Posterior vena cava (tissue), 2 donors: ENCODE data around the gene APAF1. TPM values are rescaled to one million over a fixed set of nuclear protein-coding genes. Genes with fewer than 3 reads are reported as not detected.
"Not testable (repeated sequence)": the region's sequence is repeated elsewhere in the genome, so short reads cannot be mapped to it uniquely, and the experiment has no call there.

Experiments
- DNase-seq: peaks from one replicate; pipeline ENCODE4 v3.0.0-alpha.2; 2020; ENCODE audit warnings: low spot score
- intact Hi-C, 2 donors: fragments of 100-400 bp; cut with DNase I; formaldehyde crosslinking; loops; one replicate each; pipeline versions ENCODE4 v1.14.1 to v1.14.2; 2022 to 2023
- total RNA-seq, 2 donors: library from RNA; stranded (reverse); fragmentation: NEBNext Ultra II Directional; extraction: Animal tissue kit (Norgen Biotek cat#: 25700); gene quantifications; one replicate each; pipeline ENCODE4 v1.2.1, GENCODE V29; 2021
- donor health status: DM: yes; HTN: yes; CAD: no.
- donor health status: DM: yes; HTN: yes; CAD: no.

Gene APAF1
- total RNA-seq, 2 donors from 2014 or later = 11.5 to 13.0 TPM

- intact Hi-C loops = no loop called here
- no peak for DNase-seq
Measured at GRCh38 chr12:98743362-98743953, 98.4 kb downstream of the APAF1 start.

DNA sequence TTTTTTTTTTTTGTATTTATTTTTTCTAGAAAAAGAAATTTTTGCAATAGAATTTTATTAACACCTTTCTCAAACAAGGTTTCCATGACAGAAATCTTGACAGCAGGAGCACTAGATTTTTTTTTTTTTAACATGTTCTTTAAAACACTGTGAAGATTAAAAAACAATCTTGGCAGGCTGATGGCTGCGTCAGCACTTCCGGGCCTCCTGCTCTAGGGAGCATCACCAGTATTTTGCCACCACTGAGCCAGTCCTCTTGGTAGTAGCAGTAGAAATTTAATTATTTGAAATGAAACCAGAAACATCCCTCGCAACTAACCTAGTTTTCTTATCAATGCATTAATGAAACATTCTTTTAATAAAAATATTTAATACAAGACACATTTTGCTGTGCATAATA lies 99.6 kb downstream of the APAF1 start:
- intact Hi-C loops = loop anchor here in 1 of 2 donors (1.0 kb wide), 1 partner anchor 17 kb away; no protein-coding TSS in a partner anchor
- DNase-seq = no peak

GRCh38 chr12:98745578-98746391 lies 100.7 kb downstream of the APAF1 start:
- DNase-seq = no peak
- intact Hi-C loops = loop anchor here in 1 of 2 donors (1.0 kb wide), 1 partner anchor 16 kb away; no protein-coding TSS in a partner anchor

DNA sequence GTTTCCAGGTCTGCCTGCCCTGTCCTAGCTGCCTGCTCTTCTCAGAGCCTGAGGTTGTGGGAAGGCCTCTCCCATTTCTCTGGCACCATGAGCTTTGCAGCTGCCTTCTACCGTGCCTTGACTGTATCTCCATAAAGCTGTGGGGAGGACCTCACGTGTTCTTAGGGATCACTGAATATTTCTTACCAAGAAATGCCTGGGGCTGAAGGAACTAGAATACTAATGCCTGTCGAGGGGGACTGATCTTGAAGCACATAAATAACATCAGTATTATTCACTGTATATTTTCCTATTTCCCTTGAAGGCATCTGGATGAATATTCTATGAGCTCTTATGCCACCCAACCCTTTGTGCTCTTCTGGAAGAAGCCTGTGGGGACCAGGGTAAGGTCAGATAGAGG lies 103.4 kb downstream of the APAF1 start:
- intact Hi-C loops = no loop called here
- DNase-seq = no peak

DNA sequence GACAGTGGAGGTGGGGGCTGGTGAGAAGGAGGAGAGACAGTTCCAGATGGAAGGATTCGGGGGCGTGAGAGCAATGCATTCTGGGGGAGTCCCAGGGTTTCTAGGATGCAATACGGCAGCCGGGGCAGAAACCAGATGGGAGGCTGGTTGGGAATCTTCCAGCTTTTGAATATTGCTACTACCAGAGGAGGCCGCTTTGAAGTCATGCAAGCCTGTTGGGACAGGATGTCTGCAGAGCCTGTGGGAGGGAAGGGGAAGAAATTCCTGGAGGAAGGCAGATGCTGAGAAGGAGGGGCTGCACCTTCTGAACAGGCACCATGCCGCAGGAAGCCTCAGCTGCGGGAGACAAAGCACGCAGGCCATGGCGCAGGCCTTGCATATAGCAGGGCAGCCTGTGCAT lies 105.4 kb downstream of the APAF1 start:
- intact Hi-C loops = no loop called here
- DNase-seq = no peak

- intact Hi-C loops = no loop called here
Measured at GRCh38 chr12:98751580-98752115, 106.6 kb downstream of the APAF1 start.

DNA sequence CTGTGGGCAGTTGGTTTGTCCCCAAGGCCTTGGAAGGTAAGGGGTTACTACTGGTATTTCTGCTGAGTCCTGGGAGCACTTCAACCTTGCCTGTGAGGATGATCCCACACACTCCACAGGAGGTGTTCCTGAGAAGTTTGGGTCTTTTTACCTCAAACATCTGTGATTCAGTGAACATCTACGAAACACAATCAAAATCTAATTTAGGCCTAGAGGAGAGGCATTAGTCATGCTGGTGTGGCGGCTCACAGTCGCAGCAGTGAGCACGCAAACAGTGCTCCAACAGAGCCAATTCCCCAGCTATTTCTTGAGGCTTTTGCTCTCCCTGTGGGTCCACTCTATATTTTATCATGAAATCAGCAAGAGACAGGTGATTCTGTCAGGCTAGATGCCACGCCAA lies 107.6 kb downstream of the APAF1 start:
- intact Hi-C loops = no loop called here
- no peak for DNase-seq

More at GRCh38 chr12:98751580-98752115, 106.6 kb downstream of the APAF1 start:
- no peak for DNase-seq

GRCh38 chr12:98754095-98754494 lies 109.0 kb downstream of the APAF1 start:
- intact Hi-C loops = no loop called here
- no peak for DNase-seq

DNA sequence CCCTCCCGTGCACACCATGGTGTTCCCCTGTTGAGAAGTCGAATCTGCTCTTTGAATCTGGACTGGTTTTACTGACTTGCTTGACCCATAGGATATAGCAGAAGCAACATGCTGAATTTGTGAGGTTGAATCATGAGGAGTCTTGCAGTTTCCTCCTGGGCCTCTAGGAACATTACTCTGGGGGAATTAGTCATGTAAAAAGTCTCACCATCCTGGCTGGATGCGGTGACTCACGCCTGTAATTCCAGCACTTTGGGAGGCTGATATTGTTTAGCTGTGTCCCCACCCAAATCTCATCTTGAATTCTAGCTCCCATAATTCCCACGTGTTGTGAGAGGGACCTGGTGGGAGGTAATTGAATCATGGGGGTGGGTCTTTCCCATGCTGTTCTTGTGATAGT lies 110.8 kb downstream of the APAF1 start:
- intact Hi-C loops, DNase-seq: not testable (repeated sequence)

- intact Hi-C loops = no loop called here
- no peak for DNase-seq
Measured at GRCh38 chr12:98757455-98757854, 112.4 kb downstream of the APAF1 start.

DNA sequence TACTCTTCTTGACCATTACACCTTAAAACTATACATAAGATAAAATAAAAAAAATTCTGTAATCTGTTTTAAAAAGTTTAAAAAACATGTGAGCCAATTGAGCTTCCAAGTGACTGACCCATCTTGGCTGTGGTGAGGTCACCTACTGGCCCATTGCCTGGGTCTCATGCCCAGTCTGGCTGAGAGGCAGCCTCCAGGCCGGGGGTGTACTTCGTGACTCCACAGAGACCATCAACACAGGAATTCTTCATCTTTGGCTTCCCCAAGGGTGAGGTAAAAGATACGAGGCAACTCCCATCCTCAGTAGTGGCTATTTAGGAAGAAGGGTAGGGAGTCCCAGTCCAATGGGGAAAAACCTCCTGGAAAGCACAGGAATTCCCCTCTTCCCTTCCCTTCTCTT lies 113.2 kb downstream of the APAF1 start:
- DNase-seq = no peak
- intact Hi-C loops = no loop called here

- no peak for DNase-seq
- intact Hi-C loops = no loop called here
Measured at GRCh38 chr12:98763656-98764055, 118.6 kb downstream of the APAF1 start.

DNA sequence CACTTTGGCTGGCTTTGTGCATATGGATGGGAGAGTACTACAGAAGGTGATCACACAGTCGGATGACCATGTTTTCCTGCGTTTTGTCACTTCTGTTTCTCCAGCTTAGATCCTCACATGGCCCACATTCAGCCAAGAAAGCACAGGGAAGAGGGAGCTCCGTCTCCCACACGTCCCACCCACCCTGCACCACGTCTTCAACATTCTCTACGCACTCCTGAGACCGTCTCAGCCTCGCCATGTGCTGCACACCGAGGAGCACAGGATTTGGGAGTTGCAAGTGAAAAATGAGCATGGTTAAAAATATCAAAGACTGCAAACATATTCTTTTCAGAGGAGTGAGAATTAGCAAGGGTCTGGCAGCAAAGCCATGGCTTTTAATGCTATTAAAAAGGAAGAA lies 122.2 kb downstream of the APAF1 start:
- intact Hi-C loops = no loop called here
- no peak for DNase-seq

- DNase-seq = no peak
- intact Hi-C loops = no loop called here
Measured at GRCh38 chr12:98769068-98769467, 124.0 kb downstream of the APAF1 start.

- DNase-seq = no peak
- intact Hi-C loops = no loop called here
Measured at GRCh38 chr12:98770230-98770629, 125.1 kb downstream of the APAF1 start.

- DNase-seq = no peak
- intact Hi-C loops = no loop called here
Measured at GRCh38 chr12:98771811-98772752, 127.0 kb downstream of the APAF1 start.

DNA sequence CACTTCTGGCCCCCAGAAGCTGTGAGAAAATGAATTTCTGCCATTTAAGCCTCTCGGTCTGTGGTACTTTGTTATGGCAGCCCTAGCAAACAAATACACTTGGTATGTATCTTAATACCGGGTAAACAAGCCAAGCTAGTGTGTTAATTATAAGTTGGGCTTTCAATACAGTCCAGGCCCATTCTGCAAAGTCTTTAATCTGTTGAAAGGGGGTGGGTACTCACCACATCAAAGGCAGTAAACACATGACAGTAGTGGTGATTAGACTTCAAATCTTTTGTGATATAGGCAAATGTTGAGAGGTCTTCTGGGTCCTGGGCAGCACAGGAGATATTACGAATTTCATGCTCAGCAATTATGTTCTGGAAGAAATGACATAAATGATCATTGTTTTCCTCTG lies 127.7 kb downstream of the APAF1 start:
- no peak for DNase-seq
- intact Hi-C loops = no loop called here

GRCh38 chr12:98780261-98780660 lies 135.2 kb downstream of the APAF1 start:
- no peak for DNase-seq
- intact Hi-C loops = no loop called here

DNA sequence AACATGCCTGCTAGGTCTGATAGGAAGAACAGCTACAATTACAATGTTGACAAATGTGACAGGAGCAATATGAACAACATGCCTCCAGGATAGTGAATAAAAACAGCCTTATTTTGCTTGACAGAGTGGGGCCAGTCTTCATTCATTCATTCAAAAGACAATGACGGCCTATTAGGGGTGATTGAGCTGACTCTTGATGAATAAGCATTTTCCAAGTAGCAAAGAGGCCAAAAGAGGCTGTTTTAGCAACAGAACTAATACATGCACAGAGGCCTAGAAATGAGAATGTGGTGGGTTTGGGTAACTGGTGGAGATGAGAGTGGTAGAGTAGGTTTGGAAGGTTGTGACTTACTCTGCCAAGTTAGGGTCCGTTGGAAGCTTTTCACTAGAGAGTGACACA lies 138.3 kb downstream of the APAF1 start:
- intact Hi-C loops = no loop called here
- no peak for DNase-seq
